Dermis lymphatic vessel endothelial cell (primary cell): Measurements from ENCODE around the gene DENND1A. TPM values are rescaled to one million over a fixed set of nuclear protein-coding genes. Genes with fewer than 3 reads are reported as not detected.

Experiments used
- total RNA-seq: library from RNA; depleted of rRNA; stranded (reverse); fragments of >200 nt; gene quantifications from 2 replicates; pipeline ENCODE4 v1.2.1, GENCODE V29; 2014

DENND1A gene, protein sequence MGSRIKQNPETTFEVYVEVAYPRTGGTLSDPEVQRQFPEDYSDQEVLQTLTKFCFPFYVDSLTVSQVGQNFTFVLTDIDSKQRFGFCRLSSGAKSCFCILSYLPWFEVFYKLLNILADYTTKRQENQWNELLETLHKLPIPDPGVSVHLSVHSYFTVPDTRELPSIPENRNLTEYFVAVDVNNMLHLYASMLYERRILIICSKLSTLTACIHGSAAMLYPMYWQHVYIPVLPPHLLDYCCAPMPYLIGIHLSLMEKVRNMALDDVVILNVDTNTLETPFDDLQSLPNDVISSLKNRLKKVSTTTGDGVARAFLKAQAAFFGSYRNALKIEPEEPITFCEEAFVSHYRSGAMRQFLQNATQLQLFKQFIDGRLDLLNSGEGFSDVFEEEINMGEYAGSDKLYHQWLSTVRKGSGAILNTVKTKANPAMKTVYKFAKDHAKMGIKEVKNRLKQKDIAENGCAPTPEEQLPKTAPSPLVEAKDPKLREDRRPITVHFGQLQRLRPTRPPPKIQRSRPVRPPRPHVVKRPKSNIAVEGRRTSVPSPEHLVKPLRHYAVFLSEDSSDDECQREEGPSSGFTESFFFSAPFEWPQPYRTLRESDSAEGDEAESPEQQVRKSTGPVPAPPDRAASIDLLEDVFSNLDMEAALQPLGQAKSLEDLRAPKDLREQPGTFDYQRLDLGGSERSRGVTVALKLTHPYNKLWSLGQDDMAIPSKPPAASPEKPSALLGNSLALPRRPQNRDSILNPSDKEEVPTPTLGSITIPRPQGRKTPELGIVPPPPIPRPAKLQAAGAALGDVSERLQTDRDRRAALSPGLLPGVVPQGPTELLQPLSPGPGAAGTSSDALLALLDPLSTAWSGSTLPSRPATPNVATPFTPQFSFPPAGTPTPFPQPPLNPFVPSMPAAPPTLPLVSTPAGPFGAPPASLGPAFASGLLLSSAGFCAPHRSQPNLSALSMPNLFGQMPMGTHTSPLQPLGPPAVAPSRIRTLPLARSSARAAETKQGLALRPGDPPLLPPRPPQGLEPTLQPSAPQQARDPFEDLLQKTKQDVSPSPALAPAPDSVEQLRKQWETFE
- total RNA-seq, result 6.8 and 8.2 TPM in 2 replicates

GRCh38 chr9:123929870-123930831 is at the start of gene DENND1A:
Gene DENND1A (minus strand): TSS chr9:123930126. CDS start chr9:123929905, 221 bp downstream.

DNA sequence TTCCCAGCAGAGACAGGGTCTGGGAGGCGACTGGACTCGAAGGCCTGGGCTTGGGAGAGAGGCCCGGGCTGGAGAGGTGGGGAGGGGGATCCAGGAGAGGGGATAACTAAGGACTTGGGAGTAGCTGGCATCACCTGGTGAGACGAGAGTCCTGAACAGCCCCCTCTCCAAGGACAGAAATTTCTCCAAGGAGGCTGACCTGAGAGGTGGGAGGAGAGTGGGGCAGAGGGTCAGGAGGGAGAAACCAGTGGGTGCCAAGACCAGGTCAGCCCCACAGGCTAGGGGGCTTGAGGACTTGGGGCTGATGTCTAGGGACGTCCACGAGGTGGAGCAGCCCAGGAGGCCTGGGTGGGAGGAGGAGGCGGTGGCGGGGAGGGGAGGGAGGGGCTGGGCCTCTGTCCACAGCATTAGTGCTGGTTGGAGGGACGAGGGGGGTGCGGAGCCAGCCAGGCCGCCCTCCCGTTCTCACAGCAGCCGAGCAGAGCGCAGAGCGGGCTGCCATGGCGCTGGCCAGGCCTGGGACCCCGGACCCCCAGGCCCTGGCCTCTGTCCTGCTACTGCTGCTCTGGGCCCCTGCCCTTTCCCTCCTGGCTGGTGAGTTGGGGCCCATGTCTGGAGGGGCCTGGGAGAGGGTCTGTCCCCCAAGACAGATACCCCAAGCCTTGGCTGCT is 574.0 kb downstream of the DENND1A start, which contains the start of gene CRB2:
Gene CRB2 (plus strand): TSS at position 437 of the 671 bp plus-strand sequence. CDS start 64 bp downstream, at position 501.

Other genes with a start within 250 kb of the DENND1A start
- not detected in 2 replicates for gene LHX2, start 81.6 kb upstream of the DENND1A start, total RNA-seq